ENCODE results near the gene UCMA. TPM values are rescaled to one million over a fixed set of nuclear protein-coding genes. Genes with fewer than 3 reads are reported as not detected.

The UCMA gene
- total RNA-seq, 1 experiment from 2014 or later: not detected

- POLR2A ChIA-PET: no interaction called here
- intact Hi-C loops (cut with micrococcal nuclease): no loop called here
These were observed 23.5 kb upstream of the UCMA start for GRCh38 chr10:13257621-13258140.

More at GRCh38 chr10:13257621-13258140, 23.5 kb upstream of the UCMA start:
- Histone ChIP-seq H4K20me1 (ENCODE audit: insufficient read depth) (no peaks in the 10 kb centered on the region), H3K79me2 (ENCODE audit: insufficient read depth, low read length) (no peaks in the 10 kb centered on the region), H3K9ac (ENCODE audit: low read length) (no peak overlapping the region), H3K27me3 (ENCODE audit: insufficient read depth, low read length) (no peaks in the 10 kb centered on the region), H3K4me2 (ENCODE audit: low read length) (no peak overlapping the region), H3K9me2 (ENCODE audit: insufficient read depth) (no peaks in the 10 kb centered on the region), H3K36me3 (ENCODE audit: control insufficient read depth in 1 of 2, insufficient read depth in 2 of 2, low read length in 2 of 2) (no peaks in the 10 kb centered on the region), H3K9me3 (ENCODE audit: control insufficient read depth in 1 of 2, insufficient read depth in 1 of 2, low read depth in 1 of 2, low read length in 2 of 2) (no peaks in the 10 kb centered on the region), H3K4me1 (ENCODE audit: control insufficient read depth in 1 of 2, insufficient read depth in 2 of 2, low read length in 2 of 2) (no peaks in the 10 kb centered on the region), H2AFZ (ENCODE audit: low read depth, low read length, poor library complexity, severe bottlenecking) (no peak overlapping the region), H3K27ac (ENCODE audit: low read depth, low read length) (no peak overlapping the region), H3K4me3 (replicated peaks in 1 of 2; ENCODE audit: low read depth in 1 of 2, low read length in 2 of 2) (no peak overlapping the region)
- DNase-seq (ENCODE audit: low read depth, low spot score): no peak
- ChIA-PET CTCF (no interaction called here), RAD21 (ENCODE audit: low non-redundant PET in 1 of 2, low total read pairs in 2 of 2, uncharacterized antibody in 2 of 2, unreplicated experiment in 2 of 2) (no interaction called here)
- TF ChIP-seq ZFX (IDR thresholded peaks at IDR 0.05) (no peak), EGR1 (IDR thresholded peaks at IDR 0.05; ENCODE audit: low read depth) (no peak), EZH2phosphoT487 (IDR thresholded peaks at IDR 0.05; ENCODE audit: borderline replicate concordance) (no peak), REST (IDR thresholded peaks at IDR 0.05; ENCODE audit: low read depth) (no peak), ATF3 (IDR thresholded peaks at IDR 0.05) (no peak), YY1 (IDR thresholded peaks at IDR 0.05; ENCODE audit: extremely low read depth, insufficient replicate concordance, low read depth, low read length) (no peak), FOSL1 (IDR thresholded peaks at IDR 0.05; ENCODE audit: low read depth) (no peak), ELF1 (IDR thresholded peaks at IDR 0.05; ENCODE audit: borderline replicate concordance, low read depth) (no peak), CBX3 (IDR thresholded peaks at IDR 0.05; ENCODE audit: low read depth) (no peak), ZNF274 (IDR thresholded peaks at IDR 0.05; ENCODE audit: low read depth, low read length) (no peak), POLR2AphosphoS5 (IDR thresholded peaks at IDR 0.05; ENCODE audit: low read depth, low read length) (no peak), JUND (IDR thresholded peaks at IDR 0.05) (no peak), MAX (IDR thresholded peaks at IDR 0.05) (no peak)
- BruUV-seq (replicated peaks): no TSS peak
- ATAC-seq: no peak

Data from HCT116 (cell line).